ENCODE measurements around the gene FCGBP. TPM values are rescaled to one million over a fixed set of nuclear protein-coding genes. Genes with fewer than 3 reads are reported as not detected.
"Not testable (repeated sequence)": the region's sequence is repeated elsewhere in the genome, so short reads cannot be mapped to it uniquely, and the experiment has no call there.

The FCGBP gene
- total RNA-seq, 1 donor from 2014 or later, result 0.53 TPM

- not testable (repeated sequence) for FAIRE-seq; H3K36me3 ChIP-seq (ENCODE audit: control insufficient read depth, insufficient read depth, low read length); DNase-seq (ENCODE audit: low read depth); H3K4me3 ChIP-seq (ENCODE audit: low read depth, low read length); H3K27me3 ChIP-seq (ENCODE audit: control insufficient read depth, insufficient read depth, low read length)
These were observed 49.7 kb downstream of the FCGBP start for GRCh38 chr19:39884721-39885120.

Other genes starting within 250 kb of the FCGBP start
- gene LGALS14, start 230.2 kb downstream of the FCGBP start, total RNA-seq, result not detected in 2 replicates
- not detected in 2 replicates for gene CLC, start 196.6 kb downstream of the FCGBP start, total RNA-seq
- not detected in 2 replicates for gene LEUTX, start 155.8 kb downstream of the FCGBP start, total RNA-seq
- gene DYRK1B, start 100.5 kb downstream of the FCGBP start, total RNA-seq, result 3.2 and 5.8 TPM in 2 replicates
- 216 and 500 TPM in 2 replicates for gene FBL, start 88.3 kb downstream of the FCGBP start, total RNA-seq
- 89.2 and 99.3 TPM in 2 replicates for gene PSMC4, start 36.5 kb upstream of the FCGBP start, total RNA-seq
- gene ZNF546, start 62.4 kb upstream of the FCGBP start, total RNA-seq, result 2.2 and 2.4 TPM in 2 replicates
- 7.9 and 11.0 TPM in 2 replicates for gene ZNF780B, start 121.6 kb upstream of the FCGBP start, total RNA-seq
- 9.7 and 14.0 TPM in 2 replicates for gene ZNF780A, start 156.3 kb upstream of the FCGBP start, total RNA-seq

Data from bronchial epithelial cell (primary cell).